Left lung (tissue), 10 donors: ENCODE data around the gene PLD1. TPM values are rescaled to one million over a fixed set of nuclear protein-coding genes. Genes with fewer than 3 reads are reported as not detected.

Source experiments
- ATAC-seq: fragments of 200-7000 bp; cut with Tn5 transposase; one replicate; pipeline ENCODE4 v1.9.1; 2020; ENCODE audit warnings: moderate library complexity
- DNase-seq, 4 donors: peaks; one replicate each; pipeline ENCODE4 v3.0.0-alpha.2; 2013 to 2020
- H3K27ac ChIP-seq, 2 donors: fragments of 200-600 bp; sonication (generic) in 1 of 2; one replicate each; pipeline versions ENCODE4 v1.5.0 to v1.8.0; 2020 to 2021
- H3K27me3 ChIP-seq, 2 donors: fragments of 200-600 bp; sonication (generic) in 1 of 2; one replicate each; pipeline versions ENCODE4 v1.5.0 to v1.8.0; 2020 to 2021
- H3K36me3 ChIP-seq, 2 donors: fragments of 200-600 bp; sonication (generic) in 1 of 2; one replicate each; pipeline versions ENCODE4 v1.5.0 to v1.8.0; 2020 to 2021
- H3K4me1 ChIP-seq, 2 donors: fragments of 200-600 bp; one replicate each; pipeline ENCODE4 v1.8.0; 2021
- H3K4me3 ChIP-seq, 2 donors: fragments of 200-600 bp; sonication (generic) in 1 of 2; one replicate each; pipeline versions ENCODE4 v1.5.0 to v1.8.0; 2020 to 2021; ENCODE audit warnings: mild to moderate bottlenecking in 1 of 2
- H3K9me3 ChIP-seq, 2 donors: fragments of 200-600 bp; sonication (generic) in 1 of 2; one replicate each; pipeline versions ENCODE4 v1.5.0 to v1.8.0; 2020 to 2021
- CTCF ChIP-seq, 2 donors: fragments of 200-600 bp; sonication (generic) in 1 of 2; IDR thresholded peaks; one replicate each; pipeline versions ENCODE4 v1.5.0 to v1.8.0; 2021; ENCODE audit warnings: antibody characterized with exemption in 2 of 2
- intact Hi-C, 2 donors: fragments of 100-400 bp; cut with DNase I; formaldehyde crosslinking; loops; one replicate each; pipeline versions ENCODE4 v1.11.2 to v1.14.2; 2022
- polyA plus RNA-seq, 6 donors: library from polyadenylated mRNA; unstranded; fragments of 120-200 nt; gene quantifications; one replicate each; pipeline ENCODE4 v1.2.1, GENCODE V29; 2013; ENCODE audit not compliant: insufficient read length in 6 of 6
- total RNA-seq, 2 donors: library from RNA; stranded (reverse); fragmentation: NEBNext Ultra II Directional; extraction: Animal tissue kit (Norgen Biotek cat#: 25700); gene quantifications; one replicate each; pipeline ENCODE4 v1.2.1, GENCODE V29; 2021
- donor health status: DM: no; HTN: yes; CAD: no.
- donor health status: DM: no; HTN: no; CAD: no.

The PLD1 gene
- total and polyA plus RNA-seq, 8 donors: 2.9 to 18.7 (median 5.8) TPM

GRCh38 chr3:171712171-171712938 is 97.9 kb downstream of the PLD1 start:
- peaks cover 0 to 40% of the 10 kb centered on the region in 2 donors for H3K36me3 ChIP-seq
- no peaks in the 10 kb centered on the region for H3K4me1 ChIP-seq
- no peak for ATAC-seq
- no peak for DNase-seq
- TF ChIP-seq CTCF (IDR thresholded peaks at IDR 0.05): no peak
- intact Hi-C loops: no loop called here
- H3K9me3 ChIP-seq: peaks cover 0 to 11% of the 10 kb centered on the region in 2 donors
- no peak overlapping the region for H3K4me3 ChIP-seq
- H3K27ac ChIP-seq: no peak overlapping the region
- no peaks in the 10 kb centered on the region for H3K27me3 ChIP-seq

GRCh38 chr3:171711461-171712170 is 98.7 kb downstream of the PLD1 start:
- H3K36me3 ChIP-seq: peaks cover 0 to 40% of the 10 kb centered on the region in 2 donors
- DNase-seq: no peak
- H3K4me3 ChIP-seq: no peak overlapping the region
- peaks cover 0 to 10% of the 10 kb centered on the region in 2 donors for H3K9me3 ChIP-seq
- no peaks in the 10 kb centered on the region for H3K4me1 ChIP-seq
- TF ChIP-seq CTCF (IDR thresholded peaks at IDR 0.05): no peak
- H3K27ac ChIP-seq: no peak overlapping the region
- H3K27me3 ChIP-seq: no peaks in the 10 kb centered on the region
- intact Hi-C loops: no loop called here
- no peak for ATAC-seq

GRCh38 chr3:171710359-171710758 is 99.9 kb downstream of the PLD1 start:
- peak in 1 of 4 donors; percentile 56 for DNase-seq
- intact Hi-C loops: no loop called here

GRCh38 chr3:171704814-171705213 is 105.5 kb downstream of the PLD1 start:
- H3K4me3 ChIP-seq: no peak overlapping the region
- peaks cover 0 to 3% of the 10 kb centered on the region in 2 donors for H3K9me3 ChIP-seq
- ATAC-seq: no peak
- DNase-seq: no peak
- no peaks in the 10 kb centered on the region for H3K27me3 ChIP-seq
- no peak overlapping the region for H3K27ac ChIP-seq
- no peaks in the 10 kb centered on the region for H3K4me1 ChIP-seq
- intact Hi-C loops: no loop called here
- TF ChIP-seq CTCF (IDR thresholded peaks at IDR 0.05): no peak
- H3K36me3 ChIP-seq: peaks cover 0 to 13% of the 10 kb centered on the region in 2 donors

More at GRCh38 chr3:171710359-171710758, 99.9 kb downstream of the PLD1 start:
- no peak for TF ChIP-seq CTCF (IDR thresholded peaks at IDR 0.05)
- no peak overlapping the region for H3K4me3 ChIP-seq
- no peaks in the 10 kb centered on the region for H3K27me3 ChIP-seq
- H3K9me3 ChIP-seq: peaks cover 0 to 4% of the 10 kb centered on the region in 2 donors
- H3K36me3 ChIP-seq: peaks cover 0 to 40% of the 10 kb centered on the region in 2 donors
- ATAC-seq: no peak
- no peak overlapping the region for H3K27ac ChIP-seq
- H3K4me1 ChIP-seq: no peaks in the 10 kb centered on the region

GRCh38 chr3:171704002-171704401 is 106.3 kb downstream of the PLD1 start:
- ATAC-seq (peak; percentile 91), DNase-seq (peak in 1 of 4 donors; percentile 16)
- H3K4me1 ChIP-seq: no peaks in the 10 kb centered on the region
- intact Hi-C loops: no loop called here
- H3K27me3 ChIP-seq: no peaks in the 10 kb centered on the region
- no peak overlapping the region for H3K4me3 ChIP-seq
- peaks cover 0 to 3% of the 10 kb centered on the region in 2 donors for H3K9me3 ChIP-seq
- peak; percentile 43 to 45 for TF ChIP-seq CTCF (IDR thresholded peaks at IDR 0.05)
- no peak overlapping the region for H3K27ac ChIP-seq
- peaks cover 0 to 10% of the 10 kb centered on the region in 2 donors for H3K36me3 ChIP-seq
